Medulla oblongata (tissue), 1 donor: ENCODE results near the gene LCK.

Experiments used
- DNase-seq: peaks from one replicate; pipeline ENCODE4 v3.0.0-alpha.2; 2015; ENCODE audit errors: extremely low spot score

The LCK gene

GRCh38 chr1:32250893-32251716, at the start of gene LCK:
LCK (plus strand) TSS chr1:32251265; CDS start chr1:32274330, 23,065 bp downstream.
- DNase-seq = no peak

DNA sequence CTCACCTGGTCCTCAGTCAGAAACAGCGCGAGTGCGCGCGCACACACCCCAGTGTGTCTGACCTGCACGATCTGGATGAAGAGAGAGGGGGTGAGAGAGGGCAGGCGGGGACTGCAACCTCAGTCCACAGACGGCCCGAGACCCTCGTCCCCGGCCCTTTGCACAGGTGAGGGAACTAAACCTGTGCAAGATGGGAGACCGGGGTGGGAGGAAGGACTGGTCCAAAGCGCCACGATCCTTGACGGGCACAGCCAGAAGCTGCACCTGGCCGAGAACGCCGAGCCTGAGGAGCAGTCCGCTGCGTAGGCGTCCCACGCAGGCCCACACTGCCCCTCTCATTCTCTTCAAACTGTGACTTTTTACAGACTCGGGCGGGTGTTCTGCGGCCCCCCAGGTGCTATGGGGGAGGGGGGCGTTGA, 46.1 kb upstream of the LCK start:
- DNase-seq = no peak

GRCh38 chr1:32205401-32206370, 45.4 kb upstream of the LCK start, which contains the start of gene IQCC:
IQCC (plus strand) TSS chr1:32205671; CDS start chr1:32205682, 11 bp downstream.
- DNase-seq = peak; percentile 90

GRCh38 chr1:32208469-32208868, 42.6 kb upstream of the LCK start:
- no peak for DNase-seq

GRCh38 chr1:32208891-32209328, 42.2 kb upstream of the LCK start, which contains the start of gene DCDC2B:
DCDC2B (plus strand) TSS chr1:32209089; CDS start chr1:32209094, 5 bp downstream.
- DNase-seq = no peak

DNA sequence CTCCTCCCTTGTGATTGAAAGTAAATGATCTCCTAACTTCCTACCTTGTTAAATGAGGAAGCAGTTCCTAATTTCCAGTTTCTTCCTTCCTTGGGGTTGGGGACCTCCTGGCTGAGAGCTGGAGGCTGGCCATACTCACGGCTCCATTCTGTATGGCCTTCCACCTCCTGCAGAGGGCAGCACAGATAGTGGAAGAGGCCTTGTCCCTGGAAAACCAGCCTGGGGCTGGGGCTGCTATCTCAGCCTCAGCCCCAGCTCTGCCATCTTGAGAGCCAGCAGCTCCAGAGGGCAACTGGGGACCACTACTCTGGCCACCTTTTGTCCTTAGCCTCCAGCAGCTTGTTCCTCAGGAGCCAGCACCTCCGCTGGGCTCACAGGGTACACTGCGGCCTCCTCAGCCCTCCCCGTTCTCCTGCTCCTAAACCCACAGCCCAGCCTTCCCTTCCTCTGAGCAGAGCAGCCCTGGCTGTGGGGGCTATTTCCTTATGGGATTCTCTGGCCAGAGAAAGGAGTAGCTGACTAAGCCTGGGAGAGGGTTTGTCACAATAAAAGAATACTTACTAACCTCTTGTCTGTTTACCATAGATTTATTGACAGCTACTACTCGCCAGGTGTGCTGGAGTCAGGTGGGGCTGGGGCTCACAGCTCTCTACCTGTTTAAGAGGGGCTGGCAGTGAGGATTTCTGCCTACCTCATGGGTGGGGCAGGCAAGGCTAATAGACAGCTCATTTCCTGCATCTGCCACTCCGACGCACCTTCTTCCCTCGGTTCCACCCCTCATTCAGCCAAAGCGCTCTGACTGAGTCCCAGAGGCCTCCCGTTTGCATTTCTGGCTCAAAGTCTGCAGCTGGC, 35.2 kb upstream of the LCK start:
- DNase-seq = peak; percentile 82

GRCh38 chr1:32216566-32216965, 34.5 kb upstream of the LCK start:
- DNase-seq = no peak

DNA sequence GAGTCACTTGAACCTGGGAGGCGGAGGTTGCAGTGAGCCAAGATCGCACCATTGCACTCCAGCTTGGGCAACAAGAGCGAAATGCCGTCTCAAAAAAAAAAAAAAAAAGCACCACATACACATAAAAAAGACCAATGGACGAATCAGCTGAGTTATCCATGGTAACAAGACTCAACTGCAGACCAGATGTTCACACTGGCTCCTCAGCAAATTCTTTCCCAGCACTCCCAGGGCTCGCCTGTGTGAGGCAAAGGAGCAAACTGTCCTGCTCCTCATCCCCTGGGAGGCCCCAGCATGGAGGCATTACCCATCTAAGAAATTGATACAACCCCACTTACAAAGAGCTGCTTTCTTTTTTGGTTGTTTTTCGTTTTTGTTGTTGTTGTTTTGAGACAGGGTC, 32.0 kb upstream of the LCK start:
- DNase-seq = no peak

DNA sequence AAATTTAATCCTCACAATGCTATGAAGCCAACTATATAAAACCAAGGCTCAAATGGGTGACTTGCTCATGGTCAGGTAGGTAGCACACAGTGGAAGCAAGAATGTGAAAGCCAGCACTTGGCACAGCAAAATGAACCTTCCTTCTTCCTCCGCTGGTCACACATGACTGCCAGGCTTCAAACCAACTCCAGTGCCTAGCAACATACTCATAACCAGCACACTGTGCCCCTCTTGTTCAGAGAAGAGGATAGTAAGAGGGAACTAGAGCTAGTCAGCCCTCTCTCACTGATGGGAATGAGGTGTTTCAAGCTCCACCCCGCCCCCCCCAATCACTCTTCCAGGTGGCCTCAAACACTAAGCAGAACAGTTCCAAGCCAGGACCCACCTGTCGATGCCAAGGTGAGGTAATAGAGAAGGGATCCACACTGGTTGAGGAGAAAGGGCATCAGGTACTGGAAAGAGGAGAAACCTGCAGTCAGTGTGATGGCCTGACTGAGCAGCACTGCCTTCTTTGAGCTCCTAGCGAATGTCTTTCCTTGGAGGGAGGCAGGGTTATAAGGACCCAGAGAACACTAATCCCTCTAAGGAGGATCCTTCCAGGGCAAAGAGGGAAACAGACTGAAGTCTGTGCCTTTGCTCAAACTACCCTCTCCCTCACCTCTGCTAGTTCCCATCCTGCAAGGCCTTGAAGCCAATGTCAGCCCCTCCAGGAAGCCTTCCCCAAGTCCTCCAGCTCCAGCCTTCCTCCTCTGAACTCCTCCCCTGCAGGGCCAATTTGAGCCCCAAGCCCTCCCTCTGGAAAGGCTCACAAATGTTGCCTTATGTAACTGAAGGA, 30.1 kb upstream of the LCK start:
- no peak for DNase-seq

DNA sequence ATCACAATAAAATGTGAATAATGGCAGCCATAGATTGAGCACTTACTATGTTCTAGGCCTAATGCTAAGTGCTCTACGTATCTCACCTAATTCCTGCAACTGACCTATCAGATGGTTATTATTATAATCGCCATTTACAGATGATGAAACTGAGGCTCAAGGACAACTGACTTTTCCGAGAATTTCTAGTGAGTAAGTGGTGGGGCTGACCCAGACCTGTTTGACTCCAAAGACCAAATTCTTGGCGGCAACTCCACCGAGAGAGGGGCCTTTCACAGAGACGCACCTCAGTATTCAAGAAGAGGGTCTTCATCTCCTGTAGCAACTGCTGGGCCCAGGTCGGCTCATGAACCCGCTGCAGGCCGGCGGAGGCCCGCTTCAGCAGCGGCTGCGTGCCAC, 29.5 kb upstream of the LCK start:
- no peak for DNase-seq

DNA sequence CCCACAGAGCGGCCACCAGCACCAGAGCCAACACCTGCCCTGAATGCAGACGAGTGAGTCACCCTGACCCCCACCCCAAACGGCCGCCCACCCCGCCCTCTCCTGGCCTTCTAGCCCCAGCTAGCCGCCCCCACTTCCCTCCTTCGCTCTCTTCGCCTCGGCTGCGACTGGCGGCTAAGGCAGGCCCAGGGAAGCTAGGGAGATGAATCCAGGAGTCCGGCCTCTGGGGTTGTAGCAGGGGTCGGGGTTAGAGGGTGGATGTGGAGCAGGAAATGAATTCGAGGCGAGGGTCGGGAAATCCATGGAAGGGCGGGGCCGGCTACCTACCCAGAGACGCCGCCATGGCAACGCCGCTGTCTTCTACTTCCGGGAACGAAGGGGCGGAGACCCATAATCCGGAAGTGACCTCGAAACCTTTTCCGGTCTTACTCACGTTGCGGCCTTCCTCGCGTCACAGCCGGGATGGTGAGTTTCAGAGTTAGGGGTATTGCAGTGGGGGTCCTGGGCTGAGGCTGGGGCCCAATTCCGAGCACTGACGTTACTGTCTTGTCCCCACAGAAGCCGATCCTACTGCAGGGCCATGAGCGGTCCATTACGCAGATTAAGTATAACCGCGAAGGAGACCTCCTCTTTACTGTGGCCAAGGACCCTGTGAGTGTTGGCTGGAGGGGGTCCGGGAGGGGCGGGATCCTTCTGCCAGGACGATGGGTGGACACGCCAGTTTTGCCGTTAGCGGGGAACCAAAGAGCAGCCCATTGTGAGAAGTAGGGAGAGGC, 28.9 kb upstream of the LCK start, which contains the start of the genes EIF3I and TMEM234:
Gene EIF3I (plus strand): TSS at position 428 of the 776 bp plus-strand sequence. CDS start 35 bp downstream, at position 463.
Gene TMEM234 (minus strand): TSS at position 374 of the 776 bp plus-strand sequence. CDS start 31 bp downstream, at position 343.
- peak; percentile 96 for DNase-seq

- DNase-seq = no peak
Observed at GRCh38 chr1:32223683-32224082, 27.4 kb upstream of the LCK start.

DNA sequence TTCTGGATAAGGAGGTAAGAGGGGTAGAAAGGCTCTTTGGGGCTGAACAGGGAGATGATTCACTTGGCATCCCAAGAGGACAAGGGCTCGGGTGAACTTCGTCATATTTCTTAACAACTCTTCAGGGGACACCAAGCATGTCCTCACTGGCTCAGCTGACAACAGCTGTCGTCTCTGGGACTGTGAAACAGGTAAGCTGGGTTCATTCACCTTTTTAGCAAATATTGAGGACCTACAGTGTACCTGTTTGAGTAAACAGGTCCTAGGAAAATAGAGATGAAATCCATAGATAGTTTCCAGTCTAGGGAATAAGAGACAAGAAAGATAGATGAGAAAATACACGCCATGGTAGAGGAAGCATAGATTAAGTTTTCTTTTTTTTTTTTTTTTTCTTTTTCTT, 26.8 kb upstream of the LCK start:
- no peak for DNase-seq

DNA sequence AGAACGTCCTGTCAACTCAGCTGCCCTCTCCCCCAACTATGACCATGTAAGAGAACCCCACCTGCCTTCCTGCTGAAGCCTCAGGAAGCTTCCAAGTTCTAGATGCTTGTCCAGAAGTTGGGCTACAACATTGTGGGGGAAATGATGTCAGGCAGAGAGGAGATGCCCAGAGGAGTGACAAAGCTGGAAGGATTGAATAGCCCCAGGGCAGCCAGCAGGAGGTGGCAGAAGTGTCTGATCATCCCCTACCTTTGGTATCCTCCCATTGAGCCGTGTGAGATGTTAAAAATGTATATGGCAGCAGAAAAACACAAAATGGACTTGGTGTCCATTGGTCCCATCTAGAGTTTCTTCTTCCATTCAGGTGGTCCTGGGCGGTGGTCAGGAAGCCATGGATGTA, 22.3 kb upstream of the LCK start:
- no peak for DNase-seq

GRCh38 chr1:32231843-32232432, 19.1 kb upstream of the LCK start:
- no peak for DNase-seq

GRCh38 chr1:32232558-32233304, 18.3 kb upstream of the LCK start:
- no peak for DNase-seq

DNA sequence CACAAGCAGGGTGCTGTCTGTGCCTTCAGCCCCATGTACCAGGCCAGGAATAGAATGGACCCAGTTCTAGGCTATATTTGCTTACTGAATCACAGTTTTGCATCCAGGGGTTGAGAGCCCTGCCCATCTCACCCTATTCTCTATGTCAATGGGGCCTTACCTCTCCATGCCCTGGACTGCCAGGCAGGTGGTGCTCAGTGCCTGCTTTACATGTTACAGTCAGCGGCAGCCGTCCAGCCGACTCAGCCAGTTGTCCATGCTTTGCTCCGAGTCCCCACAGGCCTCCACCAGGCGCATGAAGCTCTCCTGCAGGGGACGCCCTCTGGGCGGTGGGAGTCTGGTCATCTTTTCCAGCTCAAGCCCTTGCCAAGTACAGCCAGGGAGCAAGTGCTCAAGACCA, 16.3 kb upstream of the LCK start:
- no peak for DNase-seq

GRCh38 chr1:32239337-32239736, 11.7 kb upstream of the LCK start:
- DNase-seq = no peak
